Activated T-cell treated with anti-CD3 and anti-CD28 coated beads, Interleukin-2, amount 50 U/mL, for 72 hours (primary cell): ENCODE measurements around the gene KIF2A. TPM values are rescaled to one million over a fixed set of nuclear protein-coding genes. Genes with fewer than 3 reads are reported as not detected.
A peak's percentile ranks its signal among the peaks of the same experiment; 100 is the strongest.

Source experiments
- ATAC-seq, 2 donors: fragments of 150-1000 bp; cut with Tn5 transposase; replicated peaks in 1 of 2; 2 replicates each; pipeline ENCODE4 v1.10.0; 2021; ENCODE audit warnings: moderate library complexity in 2 of 2, mild to moderate bottlenecking in 1 of 2
- DNase-seq, 2 donors: peaks; one replicate each; pipeline ENCODE4 v3.0.0; 2021 to 2022; ENCODE audit warnings: mixed read lengths in 1 of 2
- H3K27ac Mint-ChIP-seq: one replicate; pipeline ENCODE4 v1.8.0; 2022; ENCODE audit warnings: mild to moderate bottlenecking, moderate library complexity, mixed read lengths
- H3K27me3 Mint-ChIP-seq: one replicate; pipeline ENCODE4 v1.8.0; 2022; ENCODE audit warnings: low read depth, mixed read lengths
- H3K36me3 Mint-ChIP-seq, 2 donors: one replicate each; pipeline ENCODE4 v1.8.0; 2022; ENCODE audit warnings: mixed read lengths in 2 of 2, mild to moderate bottlenecking in 1 of 2; ENCODE audit not compliant: insufficient read depth in 2 of 2
- H3K4me1 Mint-ChIP-seq: one replicate; pipeline ENCODE4 v1.8.0; 2022; ENCODE audit warnings: low read depth, mixed read lengths
- H3K4me3 Mint-ChIP-seq, 2 donors: one replicate each; pipeline ENCODE4 v1.8.0; 2022; ENCODE audit warnings: mild to moderate bottlenecking in 2 of 2, mixed read lengths in 2 of 2, moderate library complexity in 2 of 2
- H3K9me3 Mint-ChIP-seq, 2 donors: one replicate each; pipeline ENCODE4 v1.8.0; 2022; ENCODE audit warnings: mixed read lengths in 2 of 2
- total RNA-seq, 2 donors: library from RNA; stranded (reverse); gene quantifications; one replicate each; pipeline ENCODE4 v1.2.3, GENCODE V29; 2022

The KIF2A gene
- total RNA-seq, 2 donors from 2014 or later, result 158 to 193 TPM

DNA sequence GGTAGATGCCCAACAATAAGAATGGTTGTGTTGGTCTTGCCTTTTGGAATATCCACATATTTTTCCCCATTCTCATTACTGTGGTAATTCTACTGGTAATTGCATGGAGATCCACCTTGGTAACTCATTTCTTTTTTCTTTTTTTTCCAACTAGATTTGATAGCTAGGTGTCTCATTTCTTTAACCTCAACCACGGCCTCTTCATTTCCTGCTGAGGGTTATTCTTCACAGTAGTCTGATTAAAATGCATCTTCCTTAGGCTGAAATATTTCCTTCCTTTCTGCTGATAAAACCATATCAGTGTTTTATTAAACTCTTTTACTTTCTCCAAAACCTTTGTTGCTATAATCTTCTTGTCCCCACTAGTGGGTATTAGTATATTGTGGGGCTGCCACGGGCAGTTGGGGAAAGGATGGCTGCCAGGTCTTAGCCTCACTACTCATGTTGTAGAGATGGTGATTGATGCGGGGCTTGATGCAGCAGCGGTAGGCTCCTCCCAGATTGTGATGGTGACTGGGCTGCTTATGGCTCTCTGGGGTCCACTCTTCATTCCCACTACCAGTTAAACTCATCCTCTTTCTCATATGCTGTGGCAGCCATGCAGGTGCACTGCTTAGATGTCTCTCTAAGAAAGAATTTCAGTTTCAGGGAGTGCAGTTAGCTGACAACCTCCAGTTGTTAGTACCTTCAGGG lies 35.9 kb downstream of the KIF2A start:
- Mint-ChIP-seq H3K27me3 (no peaks in the 10 kb centered on the region), H3K36me3 (peaks cover 5 to 9% of the 10 kb centered on the region in 2 donors), H3K4me3 (peak overlapping the region; percentile 72 to 88), H3K9me3 (no peaks in the 10 kb centered on the region), H3K27ac (peak overlapping the region; percentile 96), H3K4me1 (peaks cover 65% of the 10 kb centered on the region)
- ATAC-seq, result peak; percentile 65 to 71
- peak; percentile 11 to 21 for DNase-seq

DNA sequence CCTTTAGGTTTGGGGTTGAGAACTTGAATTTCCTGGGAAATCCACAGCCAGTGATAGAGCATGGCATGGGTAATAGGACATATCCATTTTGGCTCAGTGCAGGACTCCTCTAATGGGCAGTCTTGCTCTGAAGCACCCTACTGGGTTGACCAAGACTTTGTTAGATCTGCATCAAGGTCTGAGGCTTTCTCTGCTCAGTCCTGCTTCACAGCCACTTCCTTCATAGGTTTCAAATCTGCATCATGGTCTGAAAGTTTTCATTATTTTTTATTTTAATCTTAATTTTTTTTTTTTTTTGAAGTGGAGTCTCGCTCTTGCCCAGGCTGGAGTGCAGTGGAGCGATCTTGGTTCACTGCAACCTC lies 36.5 kb downstream of the KIF2A start:
- ATAC-seq (peak; percentile 6 to 7), DNase-seq (no peak)
- H3K4me1 Mint-ChIP-seq, result peaks cover 62% of the 10 kb centered on the region
- H3K27me3 Mint-ChIP-seq, result no peaks in the 10 kb centered on the region
- H3K27ac Mint-ChIP-seq, result peak overlapping the region; percentile 96
- peak overlapping the region in 1 of 2 donors; percentile 88 for H3K4me3 Mint-ChIP-seq
- H3K36me3 Mint-ChIP-seq, result peaks cover 5 to 10% of the 10 kb centered on the region in 2 donors
- H3K9me3 Mint-ChIP-seq, result no peaks in the 10 kb centered on the region

DNA sequence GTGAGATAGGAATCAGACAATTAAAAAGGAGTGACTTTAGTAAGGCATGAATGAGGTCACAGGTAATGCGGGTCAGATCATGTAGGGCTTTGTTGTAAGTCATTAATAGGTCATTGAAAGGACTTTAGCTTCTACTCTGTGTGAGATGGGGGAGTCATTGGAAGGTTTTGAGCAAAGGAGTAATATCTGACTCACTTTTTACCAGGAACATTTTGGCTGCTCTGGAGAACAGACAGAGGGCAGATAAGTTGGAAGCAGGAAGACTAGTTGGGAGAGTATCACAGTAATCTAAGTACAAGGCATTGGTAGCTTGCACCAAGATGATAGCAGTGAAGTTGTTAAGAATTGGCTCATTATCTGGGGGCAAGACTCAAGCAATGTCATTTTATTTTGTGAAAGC lies 37.4 kb downstream of the KIF2A start:
- Mint-ChIP-seq H3K27me3 (no peaks in the 10 kb centered on the region), H3K4me1 (peaks cover 60% of the 10 kb centered on the region), H3K9me3 (no peaks in the 10 kb centered on the region), H3K36me3 (peaks cover 5 to 10% of the 10 kb centered on the region in 2 donors), H3K4me3 (peak overlapping the region in 1 of 2 donors; percentile 61), H3K27ac (peak overlapping the region; percentile 92)
- DNase-seq (no peak), ATAC-seq (no peak)

DNA sequence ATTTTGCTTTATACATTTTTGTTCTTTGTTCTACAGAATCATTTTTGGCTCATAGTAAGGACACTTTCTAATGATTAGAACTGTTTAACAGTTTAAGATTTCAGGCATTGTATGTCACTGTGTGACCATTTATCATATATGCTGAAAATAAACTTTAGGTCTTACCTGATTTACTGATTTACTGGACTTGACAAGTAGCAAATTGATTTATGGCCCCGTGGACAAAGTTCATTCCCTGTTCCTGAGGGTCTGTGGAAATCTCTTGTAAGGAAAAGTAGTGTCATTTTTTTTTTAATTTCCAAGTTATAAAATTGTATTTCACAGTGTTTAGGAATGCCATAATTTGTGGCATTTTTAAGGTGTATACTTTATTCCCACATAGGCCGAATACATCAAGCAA lies 40.7 kb downstream of the KIF2A start:
- H3K27me3 Mint-ChIP-seq, result no peaks in the 10 kb centered on the region
- no peak for ATAC-seq
- no peak overlapping the region for H3K4me3 Mint-ChIP-seq
- no peak overlapping the region for H3K27ac Mint-ChIP-seq
- H3K36me3 Mint-ChIP-seq, result peaks cover 2 to 12% of the 10 kb centered on the region in 2 donors
- no peaks in the 10 kb centered on the region for H3K9me3 Mint-ChIP-seq
- DNase-seq, result no peak
- H3K4me1 Mint-ChIP-seq, result peaks cover 37% of the 10 kb centered on the region

DNA sequence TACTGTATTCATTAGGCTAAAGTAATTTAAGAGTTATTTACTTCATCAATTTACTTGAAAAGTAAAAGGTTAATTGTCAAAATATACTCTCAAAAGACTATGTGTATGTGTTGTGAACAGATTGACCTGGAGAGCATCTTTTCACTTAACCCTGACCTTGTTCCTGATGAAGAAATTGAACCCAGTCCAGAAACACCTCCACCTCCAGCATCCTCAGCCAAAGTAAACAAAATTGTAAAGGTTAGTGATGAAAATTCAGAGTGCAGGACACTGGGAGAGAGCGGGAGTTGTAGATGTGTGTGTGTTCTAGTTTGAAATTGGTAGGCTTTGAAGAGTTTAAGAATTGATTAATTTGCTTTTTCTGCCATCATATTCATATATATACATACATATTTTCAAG lies 41.9 kb downstream of the KIF2A start:
- ATAC-seq, result no peak
- Mint-ChIP-seq H3K4me3 (no peak overlapping the region), H3K27ac (peak overlapping the region; percentile 80), H3K36me3 (peaks cover 2 to 19% of the 10 kb centered on the region in 2 donors), H3K4me1 (peaks cover 33% of the 10 kb centered on the region), H3K27me3 (no peaks in the 10 kb centered on the region), H3K9me3 (no peaks in the 10 kb centered on the region)
- DNase-seq, result no peak

DNA sequence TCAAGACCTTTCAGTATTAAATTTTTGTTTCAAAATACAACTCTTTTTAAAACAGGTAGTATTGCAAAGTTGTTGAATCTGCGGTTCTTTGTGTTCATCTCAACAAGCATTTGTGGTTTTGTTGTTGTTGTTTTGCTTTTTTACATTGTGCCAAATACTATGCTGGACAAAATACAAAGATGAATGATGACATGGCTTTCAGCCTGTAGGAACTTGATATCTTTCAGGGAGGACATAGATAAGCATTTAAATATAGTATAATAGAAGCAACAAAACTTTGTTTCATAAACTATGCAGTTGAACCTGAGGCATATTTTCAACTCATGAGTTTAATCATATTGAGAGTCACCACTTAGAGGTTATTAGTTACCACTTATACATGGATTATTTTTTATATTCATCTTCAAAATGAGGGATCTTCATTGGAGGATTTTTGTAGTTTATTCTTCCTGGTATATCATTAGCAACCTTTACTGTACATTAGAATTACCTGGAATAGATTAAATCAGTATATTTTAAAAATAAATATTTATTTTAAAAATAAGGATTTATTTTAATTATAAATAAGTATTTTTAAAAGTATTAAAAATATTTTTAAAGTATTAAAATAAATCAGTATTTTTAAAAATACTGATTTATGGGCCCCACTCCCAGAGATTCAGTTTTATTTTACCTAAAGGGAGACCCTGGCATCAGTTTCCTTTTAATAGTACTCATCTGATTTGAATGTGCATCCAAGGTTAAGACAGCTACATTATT lies 42.9 kb downstream of the KIF2A start:
- Mint-ChIP-seq H3K9me3 (no peaks in the 10 kb centered on the region), H3K27ac (peak overlapping the region; percentile 88), H3K4me1 (peaks cover 28% of the 10 kb centered on the region), H3K4me3 (no peak overlapping the region), H3K36me3 (peaks cover 0 to 22% of the 10 kb centered on the region in 2 donors), H3K27me3 (no peaks in the 10 kb centered on the region)
- DNase-seq (no peak), ATAC-seq (no peak)

DNA sequence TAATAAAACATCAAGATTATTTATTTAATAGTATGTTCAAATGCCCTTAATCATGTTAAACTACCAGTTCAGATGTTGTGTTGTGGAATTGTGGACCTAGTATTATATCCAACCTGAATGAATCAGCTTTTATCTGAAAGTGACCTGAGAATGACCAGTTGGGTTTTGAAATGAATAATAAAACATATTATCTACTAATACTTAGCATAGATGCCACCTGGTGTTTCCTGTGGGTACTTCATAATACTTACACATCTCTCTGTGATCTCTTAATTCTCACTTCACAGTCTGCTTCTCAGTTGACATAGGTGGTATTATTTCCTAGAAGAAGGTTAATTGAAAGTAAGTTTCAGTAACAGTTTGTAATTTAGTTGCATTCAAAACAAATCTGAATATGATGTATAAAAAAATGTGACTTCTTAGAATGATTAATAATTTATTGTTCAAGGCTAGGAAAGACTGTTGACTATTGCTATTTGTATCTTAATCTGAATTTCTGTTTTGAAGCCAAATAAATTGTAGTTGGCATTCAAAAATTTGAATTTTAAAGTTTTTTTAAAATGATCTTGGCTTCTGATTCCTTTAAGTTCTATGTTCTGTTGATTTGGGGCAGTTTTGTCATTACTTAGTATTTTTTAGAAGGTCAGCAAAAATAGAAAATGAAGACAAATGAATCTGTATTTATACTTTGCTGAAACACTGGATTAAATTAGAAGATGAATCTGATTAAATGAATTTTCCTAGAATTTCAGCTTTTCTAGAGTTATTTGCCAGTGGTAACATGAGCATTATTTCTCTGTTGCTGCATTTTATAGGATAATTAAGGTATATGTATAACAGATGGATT lies 48.2 kb downstream of the KIF2A start:
- no peak overlapping the region for H3K4me3 Mint-ChIP-seq
- DNase-seq (no peak), ATAC-seq (peak in 1 of 2 donors; percentile 62)
- peak overlapping the region; percentile 8 for H3K27ac Mint-ChIP-seq
- no peaks in the 10 kb centered on the region for H3K9me3 Mint-ChIP-seq
- peaks cover 18% of the 10 kb centered on the region for H3K4me1 Mint-ChIP-seq
- no peaks in the 10 kb centered on the region for H3K27me3 Mint-ChIP-seq
- peaks cover 0 to 28% of the 10 kb centered on the region in 2 donors for H3K36me3 Mint-ChIP-seq

DNA sequence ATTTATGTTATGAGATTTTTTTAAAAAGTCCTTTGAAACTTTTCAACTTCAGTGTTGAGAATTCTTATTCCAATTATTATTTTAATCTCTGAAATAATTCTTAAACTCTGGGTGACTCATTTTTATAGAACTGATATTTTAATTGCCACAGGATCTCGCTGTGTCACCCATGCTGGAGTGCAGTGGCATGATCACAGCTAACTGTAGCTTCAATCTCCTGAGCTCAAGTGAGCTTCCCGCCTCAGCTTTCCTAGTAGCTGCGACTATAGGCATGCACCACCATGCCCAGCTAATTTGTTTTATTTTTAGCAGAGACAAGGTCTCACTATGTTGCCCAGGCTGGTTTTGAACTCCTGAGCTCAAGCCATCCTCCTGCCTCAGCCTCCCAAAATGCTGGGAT lies 56.7 kb downstream of the KIF2A start:
- no peak for DNase-seq
- no peaks in the 10 kb centered on the region for H3K9me3 Mint-ChIP-seq
- H3K4me1 Mint-ChIP-seq, result no peaks in the 10 kb centered on the region
- no peaks in the 10 kb centered on the region for H3K27me3 Mint-ChIP-seq
- H3K36me3 Mint-ChIP-seq, result peaks cover 3 to 28% of the 10 kb centered on the region in 2 donors
- no peak for ATAC-seq
- H3K27ac Mint-ChIP-seq, result no peak overlapping the region
- no peak overlapping the region for H3K4me3 Mint-ChIP-seq

DNA sequence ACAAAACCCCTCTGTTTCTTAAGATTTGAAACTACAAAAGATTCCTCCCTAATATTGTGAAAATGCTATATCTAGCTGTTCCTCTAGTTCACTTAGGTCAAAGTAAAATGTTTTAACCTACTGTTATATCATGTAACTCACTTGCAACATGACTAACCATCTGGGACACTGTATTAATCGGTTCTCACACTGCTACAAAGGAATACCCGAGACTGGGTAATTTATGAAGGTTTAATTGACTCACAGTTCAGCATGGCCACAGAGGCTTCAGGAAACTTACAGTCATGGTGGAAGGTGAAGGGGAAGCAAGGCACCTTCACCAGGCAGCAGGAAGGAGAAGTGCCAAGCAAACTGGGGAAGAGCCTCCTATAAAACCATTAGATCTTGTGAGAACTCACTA lies 63.0 kb downstream of the KIF2A start:
- H3K36me3 Mint-ChIP-seq, result peaks cover 6 to 24% of the 10 kb centered on the region in 2 donors
- H3K4me1 Mint-ChIP-seq, result peaks cover 4% of the 10 kb centered on the region
- ATAC-seq (peak in 1 of 2 donors; percentile 28), DNase-seq (no peak)
- H3K4me3 Mint-ChIP-seq, result no peak overlapping the region
- peak overlapping the region; percentile 87 for H3K27ac Mint-ChIP-seq
- H3K9me3 Mint-ChIP-seq, result no peaks in the 10 kb centered on the region
- H3K27me3 Mint-ChIP-seq, result no peaks in the 10 kb centered on the region

DNA sequence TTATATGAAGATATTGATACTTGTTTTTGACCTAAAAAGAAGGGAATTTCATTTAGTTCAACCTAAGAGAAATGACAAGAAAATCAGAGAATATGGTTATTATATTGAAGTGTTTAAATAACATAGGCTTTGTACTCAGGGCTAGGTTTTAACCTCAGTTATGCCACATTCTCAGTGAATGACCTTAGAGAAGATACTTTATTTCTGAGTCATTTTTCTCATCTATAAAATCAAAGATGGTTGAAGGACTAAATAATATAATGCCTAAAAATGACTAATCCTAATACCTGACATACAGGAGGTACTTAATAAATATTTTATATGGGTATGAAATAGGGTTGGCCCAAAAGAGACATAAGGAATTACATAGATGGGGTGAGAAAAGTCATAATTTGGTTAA lies 65.4 kb downstream of the KIF2A start:
- Mint-ChIP-seq H3K4me3 (no peak overlapping the region), H3K27me3 (no peaks in the 10 kb centered on the region), H3K27ac (peak overlapping the region; percentile 72)

DNA sequence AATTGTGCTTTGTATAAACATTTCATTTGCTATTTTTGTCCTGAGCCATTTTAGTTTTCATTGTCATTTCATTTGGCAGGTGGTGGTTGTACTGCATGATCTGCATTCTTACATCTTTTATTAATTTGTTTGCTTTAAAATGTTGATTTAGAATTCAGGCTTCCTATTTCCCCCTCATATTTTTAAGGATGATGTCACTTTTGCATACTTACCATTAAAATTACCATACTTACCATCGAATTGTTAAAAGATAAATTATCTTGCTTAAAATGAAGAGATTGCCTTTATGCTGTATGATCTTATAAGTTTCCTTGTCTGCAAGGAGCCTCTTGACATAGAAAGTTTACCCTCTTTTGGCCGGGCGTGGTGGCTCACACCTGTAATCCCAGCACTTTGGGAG lies 66.6 kb downstream of the KIF2A start:
- peaks cover 8 to 24% of the 10 kb centered on the region in 2 donors for H3K36me3 Mint-ChIP-seq

More for the DNA sequence above, 65.4 kb downstream of the KIF2A start:
- Mint-ChIP-seq H3K9me3 (no peaks in the 10 kb centered on the region), H3K4me1 (peaks cover 4% of the 10 kb centered on the region), H3K36me3 (peaks cover 8 to 18% of the 10 kb centered on the region in 2 donors)
- DNase-seq (no peak), ATAC-seq (no peak)

DNA sequence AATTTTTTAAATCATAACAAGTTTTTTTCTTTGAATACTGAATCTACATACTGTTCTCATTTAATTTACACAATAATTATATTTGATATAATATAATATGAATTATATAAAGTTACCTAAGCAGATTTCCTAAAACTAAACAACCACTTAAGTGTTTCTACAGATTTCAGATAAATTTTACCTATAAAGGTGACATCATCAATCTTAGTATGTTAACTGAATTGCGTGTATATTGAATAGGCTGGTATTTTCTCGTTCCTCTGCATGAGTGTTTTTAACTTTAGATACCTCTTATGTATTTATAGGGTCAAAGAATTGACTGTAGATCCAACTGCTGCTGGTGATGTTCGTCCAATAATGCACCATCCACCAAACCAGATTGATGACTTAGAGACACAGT lies 67.4 kb downstream of the KIF2A start:
- no peaks in the 10 kb centered on the region for H3K27me3 Mint-ChIP-seq
- peaks cover 8 to 28% of the 10 kb centered on the region in 2 donors for H3K36me3 Mint-ChIP-seq
- H3K4me1 Mint-ChIP-seq, result peaks cover 4% of the 10 kb centered on the region
- DNase-seq (no peak), ATAC-seq (no peak)
- peak overlapping the region; percentile 42 for H3K27ac Mint-ChIP-seq
- H3K4me3 Mint-ChIP-seq, result no peak overlapping the region
- H3K9me3 Mint-ChIP-seq, result no peaks in the 10 kb centered on the region

More for the DNA sequence above, 66.6 kb downstream of the KIF2A start:
- Mint-ChIP-seq H3K4me3 (no peak overlapping the region), H3K27ac (peak overlapping the region; percentile 89), H3K4me1 (peaks cover 4% of the 10 kb centered on the region), H3K27me3 (no peaks in the 10 kb centered on the region), H3K9me3 (no peaks in the 10 kb centered on the region)
- DNase-seq, result no peak
- ATAC-seq, result no peak

DNA sequence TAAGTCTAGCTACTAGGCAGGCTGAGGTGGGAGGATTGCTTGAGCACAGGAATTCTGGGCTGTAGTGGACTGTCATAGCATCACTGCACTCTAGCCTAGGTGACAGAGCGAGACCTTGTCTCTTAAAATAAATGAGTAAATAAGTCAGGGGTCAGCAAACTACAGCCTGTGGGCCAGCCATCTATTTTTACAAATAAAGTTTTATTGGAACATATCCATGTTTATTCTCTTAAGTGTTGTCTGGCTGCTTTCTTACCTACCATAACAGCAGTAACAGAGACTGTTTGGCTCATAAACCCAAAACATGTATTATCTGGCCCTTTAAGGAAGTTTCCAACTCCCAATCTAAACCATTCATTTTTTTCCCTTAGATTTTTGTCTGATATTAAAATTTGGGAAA lies 68.1 kb downstream of the KIF2A start:
- DNase-seq (no peak), ATAC-seq (no peak)
- Mint-ChIP-seq H3K9me3 (no peaks in the 10 kb centered on the region), H3K36me3 (peaks cover 6 to 28% of the 10 kb centered on the region in 2 donors), H3K4me1 (peaks cover 2% of the 10 kb centered on the region), H3K27ac (no peak overlapping the region), H3K27me3 (no peaks in the 10 kb centered on the region), H3K4me3 (no peak overlapping the region)
